Frontal cortex (tissue), 4 donors: ENCODE data around the gene GEMIN8. TPM values are rescaled to one million over a fixed set of nuclear protein-coding genes. Genes with fewer than 3 reads are reported as not detected.

Experiments
- DNase-seq, 2 donors: peaks; one replicate each; pipeline ENCODE4 v3.0.0; 2012; ENCODE audit warnings: low spot score in 2 of 2
- FAIRE-seq: peaks from 2 replicates; lab custom pipeline; 2012; peaks lifted over from hg19 to GRCh38; lab: Jason Lieb, UNC
- total RNA-seq: library from RNA; depleted of rRNA; stranded (reverse); fragments of >200 nt; gene quantifications from one replicate; pipeline ENCODE4 v1.2.3, GENCODE V29; 2014
- donor health status: control.
- donor health status: control.
- donor health status: control.

The GEMIN8 gene
- total RNA-seq, 1 donor from 2014 or later, result 12.2 TPM

DNA sequence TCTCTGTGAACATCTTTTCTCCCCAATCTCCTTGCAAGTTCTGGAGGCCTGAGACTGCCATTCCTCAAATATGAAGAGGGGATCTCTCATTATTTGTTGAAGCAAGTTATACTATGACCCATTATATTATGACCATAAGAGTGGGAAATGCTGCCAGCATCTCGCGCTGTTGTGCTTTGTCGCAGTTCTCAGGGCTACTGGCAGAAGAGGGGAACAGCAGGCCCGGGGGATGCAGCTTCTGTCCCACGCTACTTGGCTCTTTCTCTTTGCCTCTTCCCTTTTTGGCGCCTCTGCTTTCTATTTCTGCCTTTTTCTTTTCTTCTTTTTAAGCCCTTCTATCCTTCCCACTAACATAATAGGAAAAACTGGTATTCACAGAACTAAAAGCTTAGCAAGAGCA is 64.2 kb downstream of the GEMIN8 start:
- no peak for FAIRE-seq
- no peak for DNase-seq

DNA sequence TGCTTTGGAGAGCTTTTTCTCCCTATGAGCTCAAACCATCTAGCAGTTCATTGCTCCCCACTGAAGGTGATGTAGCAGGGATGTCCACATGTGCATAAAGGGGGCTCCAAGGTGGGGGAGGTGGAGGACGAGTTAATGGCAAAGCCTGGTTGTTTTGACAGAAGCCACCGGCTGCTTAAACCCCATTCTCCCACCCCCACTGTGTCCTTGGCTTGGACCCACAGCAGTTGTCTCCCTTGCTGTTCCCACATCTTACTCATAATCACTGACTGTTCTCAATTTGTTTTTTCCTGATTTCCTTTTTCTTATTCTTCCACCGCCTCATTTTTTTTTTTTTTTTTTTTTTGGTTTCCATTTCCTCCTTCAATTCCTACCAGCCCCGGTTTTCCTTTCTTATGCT is 72.7 kb downstream of the GEMIN8 start:
- DNase-seq, result no peak
- no peak for FAIRE-seq

Other genes with a start within 250 kb of the GEMIN8 start
- 380 TPM for gene GPM6B, start 212.8 kb downstream of the GEMIN8 start, total RNA-seq